GM19468 (cell line): ENCODE data around the gene TMEM174.
A peak's percentile ranks its signal among the peaks of the same experiment; 100 is the strongest.

Source experiments
- ATAC-seq: cut with Tn5 transposase; IDR thresholded peaks from one replicate; pipeline ENCODE4 v1.9.1; 2021; ENCODE audit warnings: mild to moderate bottlenecking, moderate library complexity, moderate number of reproducible peaks; ENCODE audit not compliant: unreplicated experiment; ENCODE audit errors: extremely low read depth

Gene TMEM174

GRCh38 chr5:73152411-73153388 is 20.3 kb upstream of the TMEM174 start:
- no peak for ATAC-seq

- no peak for ATAC-seq
These were observed 19.5 kb upstream of the TMEM174 start for GRCh38 chr5:73153513-73153912.

- no peak for ATAC-seq
These were observed 18.6 kb upstream of the TMEM174 start for GRCh38 chr5:73154208-73155006.

- no peak for ATAC-seq
These were observed 17.4 kb upstream of the TMEM174 start for GRCh38 chr5:73155271-73156222.

GRCh38 chr5:73157414-73158303 is 15.3 kb upstream of the TMEM174 start:
- ATAC-seq = no peak

- ATAC-seq = no peak
These were observed 14.7 kb upstream of the TMEM174 start for GRCh38 chr5:73158313-73158712.

GRCh38 chr5:73160239-73160671 is 12.7 kb upstream of the TMEM174 start:
- ATAC-seq = peak; percentile 43

- no peak for ATAC-seq
These were observed 2.5 kb upstream of the TMEM174 start for GRCh38 chr5:73170522-73170921.

GRCh38 chr5:73171495-73171894 is 1.5 kb upstream of the TMEM174 start:
- no peak for ATAC-seq

GRCh38 chr5:73174100-73174815 is 1.3 kb downstream of the TMEM174 start:
- ATAC-seq = no peak

GRCh38 chr5:73176250-73176649 is 3.3 kb downstream of the TMEM174 start:
- no peak for ATAC-seq

GRCh38 chr5:73178265-73178664 is 5.3 kb downstream of the TMEM174 start:
- ATAC-seq = no peak

GRCh38 chr5:73179730-73180129 is 6.7 kb downstream of the TMEM174 start:
- ATAC-seq = no peak

- no peak for ATAC-seq
These were observed 7.6 kb downstream of the TMEM174 start for GRCh38 chr5:73180566-73180965.

- ATAC-seq = no peak
These were observed 9.3 kb downstream of the TMEM174 start for GRCh38 chr5:73182307-73182706.

GRCh38 chr5:73183000-73183399 is 10.0 kb downstream of the TMEM174 start:
- no peak for ATAC-seq

GRCh38 chr5:73183481-73183891 is 10.5 kb downstream of the TMEM174 start:
- ATAC-seq = no peak

- no peak for ATAC-seq
These were observed 14.0 kb downstream of the TMEM174 start for GRCh38 chr5:73186976-73187375.
